ELR (cell line): ENCODE results near the gene CEACAM3.

Source experiments
- DNase-seq: peaks from one replicate; pipeline ENCODE4 v3.0.0-alpha.2; 2015; ENCODE audit warnings: low read depth

The CEACAM3 gene

DNA sequence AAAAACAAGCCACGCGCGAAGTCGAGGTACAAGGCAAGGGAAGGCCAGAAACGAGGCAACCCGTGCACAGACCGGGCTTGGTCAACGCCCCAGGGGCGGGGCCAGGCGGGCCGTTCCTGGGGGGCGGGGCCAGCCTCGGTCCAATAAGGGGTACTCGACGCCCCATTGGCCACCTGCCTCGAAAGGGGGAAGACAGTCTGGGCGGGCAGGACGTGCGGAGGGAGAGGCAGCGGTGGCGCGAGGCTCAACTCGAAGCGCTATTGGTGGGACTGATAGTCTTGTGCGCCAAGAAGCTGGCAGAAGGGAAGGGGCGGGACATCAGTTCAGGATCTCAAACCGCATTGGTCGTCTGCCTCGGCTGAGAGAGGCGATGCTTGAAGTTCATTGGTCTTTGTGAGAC, 48.2 kb downstream of the CEACAM3 start, which contains the start of gene LYPD4:
Gene LYPD4, minus strand, starts transcription at position 83 of the 400 bp plus-strand sequence. CDS start 5,398 bp downstream, outside the sequence.
- no peak for DNase-seq

DNA sequence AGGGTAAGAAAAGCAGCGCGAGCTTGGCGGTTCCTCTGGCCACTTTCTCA, 48.4 kb downstream of the CEACAM3 start, which contains the start of gene DMRTC2:
Gene DMRTC2, plus strand, starts transcription at position 42 of the 50 bp plus-strand sequence. CDS start 2,387 bp downstream, outside the sequence.
- DNase-seq = no peak

DNA sequence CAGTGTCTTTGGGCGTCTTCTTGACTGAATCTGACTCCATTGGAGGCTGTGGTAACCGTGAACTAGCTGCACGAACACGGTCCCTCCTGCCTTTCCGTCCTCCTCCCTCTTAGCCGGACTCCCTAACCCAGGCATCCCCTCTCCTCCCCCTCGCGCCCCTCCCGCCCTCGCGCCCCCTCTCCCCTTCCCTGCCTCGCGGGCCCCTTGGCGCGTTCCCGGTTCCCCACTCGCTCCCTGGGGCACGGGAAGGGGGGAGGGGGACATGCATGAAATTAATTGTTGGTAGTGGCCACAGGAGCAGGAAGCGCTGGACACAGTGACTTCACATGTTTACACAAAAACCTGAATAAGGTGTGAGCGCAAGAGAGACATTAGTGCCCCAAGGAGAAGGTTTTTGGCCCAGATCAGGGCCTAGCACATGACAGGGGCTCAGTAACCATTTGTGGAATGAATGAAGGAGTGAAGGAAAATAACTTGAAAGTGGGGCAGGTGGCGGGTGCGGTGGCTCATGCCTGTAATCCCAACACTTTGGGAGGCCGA, 48.7 kb downstream of the CEACAM3 start:
- no peak for DNase-seq

DNA sequence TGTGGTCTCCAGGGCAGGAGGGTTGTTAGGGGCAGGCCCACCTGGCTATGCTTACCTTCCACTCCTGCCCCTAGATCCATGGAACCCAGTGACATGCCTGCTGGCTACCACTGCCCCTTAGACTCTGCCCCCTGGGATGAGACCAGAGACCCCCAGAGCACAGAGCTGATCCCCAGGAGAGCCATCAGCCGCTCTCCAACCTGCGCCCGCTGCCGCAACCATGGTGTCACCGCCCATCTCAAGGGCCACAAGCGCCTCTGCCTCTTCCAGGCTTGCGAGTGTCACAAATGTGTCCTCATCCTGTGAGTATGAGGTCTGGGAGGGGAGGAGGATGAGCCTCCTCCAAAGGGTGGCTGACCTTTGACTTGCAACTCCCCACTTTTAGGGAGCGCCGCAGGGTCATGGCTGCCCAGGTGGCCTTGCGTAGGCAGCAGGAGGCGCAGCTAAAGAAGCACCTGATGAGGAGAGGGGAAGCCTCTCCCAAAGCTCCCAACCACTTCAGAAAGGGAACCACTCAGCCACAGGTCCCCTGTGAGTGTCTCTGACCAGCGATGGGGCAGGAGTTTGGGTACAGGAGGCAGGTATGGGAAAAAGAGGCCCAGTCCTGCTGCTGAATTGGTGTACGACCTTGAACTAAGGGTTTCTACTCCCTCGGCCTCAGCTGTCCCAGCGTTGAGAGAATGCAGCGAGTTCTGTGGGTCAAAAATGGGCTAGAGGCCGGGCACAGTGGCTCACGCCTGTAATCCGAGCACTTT, 51.1 kb downstream of the CEACAM3 start:
- no peak for DNase-seq

DNA sequence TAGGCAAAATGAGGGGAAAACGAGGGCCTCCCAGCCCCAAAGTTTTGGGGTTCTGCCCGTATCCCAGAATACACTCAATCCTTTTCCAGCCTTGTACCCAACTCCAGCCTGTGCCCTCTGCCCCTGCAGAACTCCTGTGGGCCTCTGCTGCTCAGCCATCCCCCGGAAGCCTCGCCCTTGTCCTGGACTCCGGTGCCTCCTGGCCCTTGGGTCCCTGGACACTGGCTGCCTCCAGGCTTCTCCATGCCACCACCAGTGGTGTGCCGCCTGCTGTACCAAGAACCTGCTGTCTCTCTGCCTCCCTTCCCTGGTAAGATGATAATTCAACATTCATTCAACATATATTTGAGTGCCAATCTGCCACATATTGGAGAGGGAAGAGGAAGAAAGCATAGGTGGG, 52.3 kb downstream of the CEACAM3 start:
- no peak for DNase-seq

DNA sequence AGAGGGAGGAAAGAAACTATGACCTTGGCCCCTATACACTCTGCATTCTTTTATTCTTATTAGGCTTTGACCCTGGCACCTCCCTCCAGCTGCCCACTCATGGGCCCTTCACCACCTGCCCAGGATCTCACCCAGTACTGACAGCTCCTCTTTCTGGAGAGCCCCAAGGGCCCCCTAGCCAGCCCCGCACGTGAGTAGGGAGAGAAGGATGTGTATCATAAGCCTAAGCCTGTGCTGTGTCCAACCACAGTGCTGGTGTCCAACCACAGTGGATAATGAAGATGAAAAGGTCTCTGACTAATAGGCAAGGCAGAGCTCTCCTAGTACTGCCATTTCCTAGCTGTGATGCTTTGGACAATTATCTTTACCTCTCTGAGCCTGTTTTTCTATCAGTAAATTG, 52.7 kb downstream of the CEACAM3 start:
- no peak for DNase-seq

DNA sequence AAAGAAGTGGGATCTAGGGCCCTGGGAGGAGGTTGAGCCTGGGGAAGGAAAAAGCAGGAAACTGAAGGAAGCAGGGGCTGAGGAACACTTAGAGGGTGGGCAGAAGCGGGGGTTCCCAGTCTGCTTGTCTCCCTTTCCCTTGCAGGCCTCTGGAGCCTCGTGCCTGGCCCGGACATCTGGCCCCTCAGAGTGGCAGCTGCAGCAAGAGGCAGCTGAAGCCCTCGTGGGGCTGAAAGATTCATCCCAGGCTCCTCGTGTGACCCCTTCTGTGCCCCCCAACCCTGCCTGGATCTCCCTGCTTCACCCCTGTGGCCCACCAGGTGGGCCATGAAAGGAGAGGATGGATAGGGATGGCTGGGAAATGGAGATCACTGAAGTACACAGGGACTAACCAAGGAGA, 54.0 kb downstream of the CEACAM3 start:
- no peak for DNase-seq

DNA sequence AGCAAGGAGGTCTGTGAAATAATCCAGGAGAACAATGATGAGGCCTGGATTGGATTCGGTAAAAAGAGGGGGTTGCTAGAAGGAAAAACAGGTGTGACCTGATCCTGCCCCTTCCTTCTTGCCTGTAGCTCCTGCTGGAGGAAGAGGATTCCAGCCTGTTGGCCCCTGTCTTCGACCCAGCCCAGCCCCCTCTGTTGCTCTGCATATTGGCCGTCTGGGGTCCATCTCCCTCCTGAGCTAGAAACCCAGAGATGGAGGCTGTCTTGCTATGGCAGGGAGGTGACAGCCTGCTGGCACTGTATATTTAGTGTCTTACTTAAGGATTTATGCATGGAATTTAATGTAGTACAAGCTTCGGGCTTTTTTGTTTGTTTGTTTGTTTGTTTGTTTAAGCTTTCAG, 55.1 kb downstream of the CEACAM3 start:
- DNase-seq = no peak

DNA sequence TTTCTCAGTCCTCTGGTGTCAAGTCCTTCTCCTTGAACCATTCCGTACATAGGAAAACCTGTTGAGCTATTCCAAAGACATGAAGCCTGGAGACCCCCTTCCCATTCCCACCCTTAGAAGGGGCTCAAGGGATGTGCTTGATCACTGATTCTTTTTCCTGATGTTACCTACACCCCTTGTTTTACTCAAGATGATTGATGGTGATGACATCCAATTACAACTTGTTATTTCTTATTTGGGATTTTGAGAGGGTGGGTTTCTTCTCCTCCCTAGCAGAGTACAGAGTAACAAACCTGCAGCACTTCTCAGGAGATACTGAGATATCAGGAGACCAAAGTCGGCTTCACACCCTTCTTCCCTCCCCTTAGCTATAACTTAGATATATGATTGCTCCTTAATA, 57.0 kb downstream of the CEACAM3 start:
- no peak for DNase-seq

DNA sequence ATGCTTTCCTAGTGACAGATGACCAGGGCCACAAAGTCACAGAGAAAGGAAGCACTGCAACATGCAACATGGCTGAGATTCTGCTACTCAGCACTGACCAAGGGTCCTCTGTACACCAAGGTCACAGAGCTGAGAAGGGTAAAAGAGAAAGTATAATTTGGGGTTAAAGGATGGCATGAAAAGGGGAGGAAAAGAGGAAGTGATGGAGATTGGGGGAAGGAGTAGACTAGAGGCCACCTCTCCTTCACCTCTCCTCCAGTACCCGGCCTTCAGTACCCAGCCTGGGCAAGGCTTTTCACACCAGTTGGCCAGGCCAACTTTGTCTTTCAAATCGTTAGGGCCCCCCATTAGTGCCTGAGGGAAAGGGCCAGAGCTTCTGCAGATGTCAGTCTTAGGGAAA, 57.4 kb downstream of the CEACAM3 start:
- no peak for DNase-seq

DNA sequence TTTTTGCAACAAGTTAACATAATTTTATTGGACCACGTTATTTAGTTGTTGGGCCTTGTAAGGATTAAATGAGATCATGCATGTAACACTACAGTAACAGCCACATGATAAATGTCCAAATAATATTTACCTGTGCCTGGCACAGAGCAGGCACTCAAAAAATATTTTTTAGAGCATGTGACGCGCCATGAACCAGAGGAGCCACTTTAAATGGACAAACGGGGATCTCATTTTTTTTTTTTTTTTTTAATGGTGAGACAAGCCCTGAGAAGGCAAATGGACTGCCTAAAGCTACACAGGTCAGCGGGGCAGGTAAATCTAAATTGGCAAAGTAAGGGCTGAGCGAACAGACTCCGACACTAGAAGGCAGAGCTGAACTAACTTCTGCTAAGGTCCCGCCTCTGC, 62.8 kb downstream of the CEACAM3 start:
- no peak for DNase-seq

DNA sequence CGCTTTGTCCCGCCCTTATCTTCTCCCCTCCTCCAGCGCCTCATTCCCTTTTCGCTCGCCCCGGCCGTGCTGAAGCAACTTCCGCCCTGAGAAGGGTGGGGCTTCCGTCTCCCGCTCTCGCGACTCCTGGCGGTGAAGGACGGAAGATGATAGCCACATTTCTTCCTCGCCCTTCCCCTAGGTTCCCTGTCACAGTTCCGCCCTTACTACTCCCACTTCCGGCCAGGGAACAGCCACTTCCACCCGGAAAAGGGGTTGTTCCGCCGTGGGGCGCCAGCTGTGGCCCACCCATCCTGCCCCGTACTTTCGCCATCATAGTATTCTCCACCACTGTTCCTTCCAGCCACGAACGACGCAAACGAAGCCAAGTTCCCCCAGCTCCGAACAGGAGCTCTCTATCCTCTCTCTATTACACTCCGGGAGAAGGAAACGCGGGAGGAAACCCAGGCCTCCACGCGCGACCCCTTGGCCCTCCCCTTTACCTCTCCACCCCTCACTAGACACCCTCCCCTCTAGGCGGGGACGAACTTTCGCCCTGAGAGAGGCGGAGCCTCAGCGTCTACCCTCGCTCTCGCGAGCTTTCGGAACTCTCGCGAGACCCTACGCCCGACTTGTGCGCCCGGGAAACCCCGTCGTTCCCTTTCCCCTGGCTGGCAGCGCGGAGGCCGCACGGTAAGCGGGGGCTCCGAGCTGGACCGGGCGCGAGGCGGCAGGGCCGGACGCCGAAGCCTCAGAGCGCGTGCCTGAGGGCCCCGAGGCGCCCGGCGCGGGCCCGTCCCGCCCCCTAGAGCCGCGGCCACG, 63.4 kb downstream of the CEACAM3 start, which contains the start of gene RPS19:
Gene RPS19, plus strand, starts transcription at position 638 of the 801 bp plus-strand sequence. CDS start 520 bp downstream, outside the sequence.
- peak; percentile 98 for DNase-seq

DNA sequence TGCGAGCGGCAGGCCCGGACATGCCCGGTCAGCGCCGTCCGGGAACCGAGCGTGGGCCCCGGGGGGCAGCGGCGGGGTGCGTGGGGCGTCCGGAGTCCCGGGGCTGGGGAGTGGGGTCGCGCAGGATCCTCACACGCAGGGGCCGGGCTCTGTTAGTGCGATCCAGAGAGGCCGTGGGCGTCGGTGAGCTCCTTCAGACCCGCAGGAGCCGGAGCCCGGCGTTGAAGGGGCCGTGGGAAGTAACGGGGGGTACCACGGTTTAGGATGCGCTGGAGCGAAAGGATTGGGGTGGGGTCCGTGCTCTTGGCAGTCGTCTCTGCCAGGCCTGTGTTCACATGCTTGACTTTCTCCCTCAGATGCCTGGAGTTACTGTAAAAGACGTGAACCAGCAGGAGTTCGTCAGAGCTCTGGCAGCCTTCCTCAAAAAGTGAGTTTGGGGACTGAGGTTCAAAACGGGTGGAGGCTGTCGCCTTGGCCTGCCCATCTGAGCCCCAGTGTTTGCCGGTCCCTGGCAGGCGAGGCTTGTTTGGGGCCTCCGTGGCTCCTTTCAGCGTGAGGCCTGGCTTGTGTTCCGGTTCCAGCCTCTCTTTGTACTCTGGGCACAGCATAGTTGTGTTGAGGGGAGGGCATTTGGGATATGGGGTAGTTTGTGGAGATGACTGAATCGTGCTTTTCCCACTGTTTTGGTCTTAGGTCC, 64.2 kb downstream of the CEACAM3 start:
- DNase-seq = no peak
